GM11168 (cell line): Measurements from ENCODE around the gene PPIP5K1.

Source experiments
- in situ Hi-C: fragments of 300-500 bp; cut with MboI; formaldehyde crosslinking; loops from one replicate; pipeline ENCODE4 v1.12.0; 2022; ENCODE audit warnings: low sequenced_read_pairs; ENCODE audit not compliant: unreplicated experiment

The PPIP5K1 gene

GRCh38 chr15:43493703-43494472, 96.1 kb downstream of the PPIP5K1 start:
- in situ Hi-C loops, result no loop called here

GRCh38 chr15:43492673-43493601, 97.1 kb downstream of the PPIP5K1 start, which contains the start of gene TP53BP1:
TP53BP1 (minus strand) TSS chr15:43493156; CDS start chr15:43493043, 113 bp downstream.
- in situ Hi-C loops, result no loop called here

GRCh38 chr15:43492266-43492665, 97.7 kb downstream of the PPIP5K1 start:
- in situ Hi-C loops, result no loop called here

GRCh38 chr15:43489191-43489590, 100.8 kb downstream of the PPIP5K1 start:
- in situ Hi-C loops, result no loop called here

- in situ Hi-C loops, result no loop called here
Measured at GRCh38 chr15:43488790-43489189, 101.2 kb downstream of the PPIP5K1 start.

GRCh38 chr15:43487271-43487895, 102.6 kb downstream of the PPIP5K1 start:
- in situ Hi-C loops, result no loop called here

- in situ Hi-C loops, result no loop called here
Measured at GRCh38 chr15:43484455-43484854, 105.6 kb downstream of the PPIP5K1 start.
